Activated CD4-positive, alpha-beta T cell treated with anti-CD3 and anti-CD28 coated beads, Interleukin-2, amount 50 U/mL, for 16 hours (primary cell): ENCODE measurements around the gene APBB1IP.

Experiments
- DNase-seq: peaks from one replicate; pipeline ENCODE4 v3.0.0-alpha.2; 2020

Gene APBB1IP

DNA sequence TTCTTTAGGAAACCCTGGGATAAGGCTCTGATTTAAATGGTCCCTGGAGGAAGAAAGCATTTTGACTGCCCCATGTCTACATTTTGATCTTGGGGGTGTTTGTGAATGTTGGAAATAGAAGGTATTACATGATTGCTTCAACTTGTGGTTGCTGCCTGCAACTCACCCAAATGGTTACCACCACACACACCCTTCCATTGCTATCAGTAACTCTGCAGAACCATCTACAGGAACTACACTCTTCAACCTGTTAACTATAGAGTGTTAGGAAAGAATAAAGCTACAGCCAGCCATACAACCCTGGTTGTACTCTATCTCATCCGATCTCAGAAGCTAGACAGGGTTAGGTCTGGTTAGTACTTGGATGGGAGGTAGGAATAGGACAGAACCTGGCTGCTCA is 71.2 kb downstream of the APBB1IP start:
- no peak for DNase-seq

DNA sequence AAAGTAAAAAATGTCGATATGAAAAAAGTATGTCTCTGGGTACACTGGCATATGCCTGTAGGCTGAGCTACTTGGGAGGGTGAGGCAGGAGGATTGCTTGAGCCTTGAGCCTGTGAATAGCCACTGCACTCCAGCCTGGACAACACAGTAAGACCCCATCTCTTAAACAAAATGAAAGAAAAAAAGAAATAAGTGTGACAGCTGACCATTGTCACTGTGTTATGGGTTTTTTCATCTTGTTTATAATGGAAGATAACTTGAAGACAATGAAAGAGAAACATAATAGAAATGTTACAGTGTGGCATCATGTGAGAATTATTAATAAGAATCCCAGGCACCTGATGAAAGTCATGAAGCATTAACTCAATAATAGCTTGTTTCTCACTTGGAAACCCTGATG is 75.0 kb downstream of the APBB1IP start:
- no peak for DNase-seq

DNA sequence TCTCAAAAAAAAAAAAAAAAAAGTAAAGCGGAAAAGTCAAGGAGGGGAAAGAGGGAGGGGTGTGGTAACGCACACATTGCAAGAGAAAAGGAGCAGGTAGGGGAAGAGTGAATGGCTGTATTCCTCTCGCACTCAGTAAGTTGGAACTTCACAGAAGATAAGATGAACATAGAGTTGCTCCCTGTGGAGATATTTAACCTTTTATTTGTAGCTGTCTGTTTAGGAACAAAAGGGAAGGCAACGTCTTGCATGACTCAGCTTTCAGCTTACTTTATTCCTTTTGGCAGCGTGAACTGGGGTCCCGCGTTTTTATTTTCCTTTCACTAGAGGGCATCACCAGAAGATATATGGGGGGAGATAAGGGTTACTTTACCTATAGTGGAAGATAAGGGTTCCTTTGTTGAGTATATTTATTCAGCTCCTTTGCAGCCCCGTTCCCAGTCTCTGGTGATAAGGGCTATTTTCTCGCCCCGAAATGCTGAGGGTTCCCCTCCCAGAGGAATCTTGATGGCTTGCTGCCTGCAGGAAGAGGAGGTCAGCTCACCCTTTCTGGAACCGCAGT is 78.5 kb downstream of the APBB1IP start:
- no peak for DNase-seq

DNA sequence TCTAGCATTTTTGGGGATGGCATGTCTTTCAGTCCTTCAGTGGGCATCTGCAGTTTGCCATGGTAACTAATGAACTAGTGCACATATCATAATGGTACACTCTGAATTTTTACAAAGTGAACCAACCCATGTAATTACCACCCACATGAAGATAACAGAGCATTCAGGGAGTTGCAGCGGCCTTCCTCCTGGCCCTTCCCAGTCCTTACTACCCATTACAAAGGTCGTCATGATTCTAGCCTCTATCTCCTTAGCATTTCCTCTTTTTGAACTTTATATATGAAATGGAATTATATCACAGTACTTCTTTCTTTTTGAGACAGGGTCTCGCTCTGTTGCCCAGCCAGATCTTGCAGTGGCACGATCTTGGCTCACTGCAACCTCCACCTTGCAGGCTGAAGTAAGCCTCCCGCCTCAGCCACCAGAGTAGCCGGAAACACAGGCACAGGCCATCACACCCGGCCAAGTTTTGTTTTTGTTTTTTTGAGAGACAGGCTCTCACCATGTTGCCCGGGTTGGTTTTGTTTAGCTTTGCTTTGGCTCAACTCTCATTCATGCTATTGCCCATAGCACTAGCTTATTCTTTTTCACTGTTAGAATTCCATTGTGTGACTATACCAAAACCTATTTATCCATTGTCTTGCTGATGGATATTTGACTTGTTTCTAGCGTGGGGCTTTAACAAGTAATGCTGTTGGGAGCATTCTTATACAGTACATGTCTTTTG is 79.2 kb downstream of the APBB1IP start:
- no peak for DNase-seq

DNA sequence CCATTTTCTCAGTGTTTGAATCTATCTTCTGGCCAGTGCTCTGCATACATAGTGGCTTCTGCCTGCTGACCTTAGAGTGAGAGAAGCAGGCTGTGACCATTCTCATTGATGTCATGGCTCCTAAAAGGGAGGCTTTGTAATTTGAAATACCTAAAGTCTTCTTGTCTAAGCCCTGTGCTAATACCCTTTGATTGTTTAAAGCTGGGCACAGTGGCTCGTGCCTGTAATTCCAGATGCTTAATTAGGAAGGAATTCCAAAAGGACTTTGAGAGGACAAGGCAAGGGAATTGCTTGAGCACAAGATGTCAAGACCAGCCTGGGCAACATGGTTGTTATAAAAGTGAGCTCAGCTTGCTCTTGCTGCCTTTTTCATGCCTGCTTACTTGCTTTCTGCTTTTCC is 81.7 kb downstream of the APBB1IP start:
- DNase-seq, result no peak

DNA sequence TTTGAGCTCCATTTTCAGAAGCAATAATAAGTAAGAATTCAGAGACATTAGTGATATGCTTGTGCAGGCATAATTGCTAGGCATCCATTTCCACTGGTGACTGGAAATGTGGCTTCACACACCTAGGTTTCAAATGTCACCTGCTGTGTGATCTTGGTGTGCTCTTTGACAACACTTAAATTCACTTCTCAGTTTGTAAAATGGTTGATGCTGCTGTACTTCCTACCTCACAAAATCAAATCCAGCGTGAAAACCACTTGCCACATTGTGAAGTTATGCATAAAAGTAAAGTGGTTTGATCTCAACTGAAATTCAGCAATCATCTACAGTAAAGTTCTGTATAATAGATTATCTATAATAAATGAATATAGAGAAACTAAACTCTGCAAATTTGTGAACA is 82.4 kb downstream of the APBB1IP start:
- DNase-seq, result no peak

DNA sequence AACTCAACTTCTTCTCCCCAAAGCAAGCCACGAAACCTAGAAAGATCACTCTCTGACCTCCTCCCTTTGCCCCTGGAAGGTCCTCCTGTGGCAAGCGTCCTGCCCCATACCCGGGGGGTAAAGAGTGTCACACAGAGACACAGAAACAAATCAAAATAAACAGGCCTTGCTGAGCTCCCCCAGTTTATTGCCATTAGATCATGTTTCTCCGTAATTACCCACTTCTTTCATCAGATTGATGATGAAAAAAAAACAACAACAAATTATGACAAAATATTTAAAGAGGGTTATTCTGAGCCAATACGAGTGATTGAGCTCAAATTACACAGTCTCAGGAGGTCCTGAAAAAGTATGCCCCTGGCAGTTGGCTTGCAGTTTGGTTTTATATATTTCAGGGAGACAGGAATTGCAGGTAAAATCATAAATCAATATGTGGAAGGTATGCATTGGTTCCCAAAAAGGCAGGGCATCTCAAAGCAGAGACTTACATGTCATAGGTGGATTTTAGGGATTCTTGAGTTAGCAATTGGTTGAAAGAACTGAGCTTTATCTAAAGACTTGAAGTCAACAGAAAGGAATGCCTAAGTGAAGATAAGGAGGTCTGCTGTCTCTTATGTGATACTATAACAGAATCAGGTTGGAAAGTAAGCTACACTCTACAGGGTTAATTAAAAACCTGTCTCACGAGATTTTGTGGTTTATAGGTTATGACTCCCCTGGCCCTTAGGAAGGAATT is 86.2 kb downstream of the APBB1IP start:
- DNase-seq, result no peak

DNA sequence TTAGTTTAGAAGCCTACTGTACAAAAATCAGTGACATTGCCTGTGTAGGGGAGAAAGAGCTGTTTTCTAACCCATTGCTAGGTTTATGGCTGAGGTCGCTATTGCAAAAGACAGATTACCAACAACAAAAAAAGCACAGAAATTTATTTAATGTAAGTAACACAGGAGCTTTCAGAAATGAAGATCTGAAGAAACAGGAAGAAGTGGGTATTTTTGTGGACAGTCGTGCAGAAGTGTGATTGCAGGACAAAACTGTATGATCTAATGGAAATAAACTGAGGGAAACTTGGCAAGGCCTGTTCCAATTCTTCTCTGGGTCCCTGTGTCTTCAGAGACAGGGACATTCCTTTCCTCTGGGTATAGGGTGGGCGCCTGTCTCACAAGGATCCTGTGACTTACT is 87.4 kb downstream of the APBB1IP start:
- no peak for DNase-seq

DNA sequence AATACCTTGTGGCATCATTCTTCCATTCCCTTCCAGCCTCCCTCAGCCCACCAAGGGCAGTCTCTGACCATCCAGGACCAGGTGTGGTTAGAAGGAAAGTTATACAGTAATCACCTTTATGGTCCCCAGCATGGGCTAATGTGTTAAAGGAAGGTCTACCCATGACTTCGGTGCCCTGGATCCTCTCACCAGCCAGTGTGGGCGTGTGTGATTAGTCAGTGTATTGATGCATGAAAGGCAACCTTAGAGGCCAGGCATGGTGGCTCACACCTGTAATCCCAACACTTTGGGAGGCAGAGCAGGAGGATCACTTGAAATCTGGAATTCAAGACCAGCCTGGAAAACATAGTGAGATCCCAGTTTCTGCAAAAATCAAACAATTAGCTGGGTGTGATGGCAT is 88.9 kb downstream of the APBB1IP start:
- no peak for DNase-seq

DNA sequence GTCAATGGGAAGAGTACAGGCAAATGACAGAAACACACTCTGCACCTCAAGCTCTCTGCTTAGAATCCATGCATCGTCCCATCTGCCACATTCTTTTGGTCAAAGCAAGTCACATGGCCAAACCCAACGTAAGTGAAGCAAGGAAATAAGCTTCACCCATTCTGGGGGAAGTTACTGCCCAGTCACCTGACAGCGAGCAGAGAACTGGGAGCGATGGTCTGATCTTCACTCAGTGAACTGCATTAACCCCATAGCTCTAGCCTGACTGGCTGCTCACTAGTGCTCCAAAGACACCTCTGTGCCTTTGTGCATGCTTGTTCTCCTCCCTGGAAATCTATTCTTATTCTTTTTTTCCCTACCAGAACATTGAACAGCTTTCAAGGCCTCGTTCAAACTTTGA is 89.9 kb downstream of the APBB1IP start:
- DNase-seq, result no peak

DNA sequence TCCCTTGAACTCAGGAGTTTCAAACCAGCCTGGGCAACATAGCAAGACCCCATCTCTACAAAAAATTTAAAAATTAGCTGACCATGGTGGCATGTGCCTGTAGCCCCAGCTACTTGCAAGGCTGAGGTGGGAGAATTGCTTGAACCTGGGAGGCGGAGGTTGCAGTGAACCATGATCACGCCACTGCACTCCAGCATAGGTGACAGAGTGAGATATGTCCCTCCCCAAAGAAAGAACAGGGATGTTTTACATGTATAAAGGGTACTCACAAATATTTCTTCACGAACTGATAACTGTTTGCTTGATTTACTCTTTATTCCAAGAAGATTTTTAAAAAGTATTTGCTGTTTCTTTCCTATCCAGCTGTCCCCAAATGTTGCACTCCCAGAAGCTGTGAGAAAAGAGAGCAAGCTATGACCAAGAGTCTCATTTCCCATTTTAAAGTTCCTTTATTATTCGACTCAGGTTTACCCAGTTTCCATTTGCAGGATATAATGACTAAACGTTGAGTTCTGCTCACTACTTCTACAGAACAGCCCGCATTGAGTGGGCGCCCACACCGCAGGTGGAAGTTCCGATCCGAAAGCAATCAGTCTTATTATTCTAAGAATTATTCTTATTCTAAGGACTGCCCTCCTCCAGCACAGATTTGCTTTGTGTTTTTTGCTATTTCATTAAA is 90.7 kb downstream of the APBB1IP start:
- no peak for DNase-seq

DNA sequence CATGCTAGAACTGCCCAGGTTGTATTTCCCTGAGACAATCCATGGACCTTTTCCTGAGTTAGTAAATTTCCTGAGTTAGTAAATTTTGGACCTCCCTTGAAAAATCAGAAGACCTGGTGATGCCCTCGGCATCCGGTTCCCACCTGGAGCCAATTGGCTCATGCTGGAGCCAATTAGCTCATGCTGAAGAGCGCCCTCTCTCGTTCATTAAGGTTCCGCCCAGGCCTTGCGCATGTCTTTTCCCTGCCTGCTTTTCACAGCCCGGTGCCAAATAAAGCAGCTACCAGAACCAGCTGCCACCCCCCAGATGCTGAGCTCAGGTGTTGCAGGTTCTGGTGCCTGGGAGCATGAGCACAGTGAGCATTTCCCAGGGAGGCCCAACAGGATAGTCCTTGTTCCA is 96.2 kb downstream of the APBB1IP start:
- DNase-seq, result no peak

DNA sequence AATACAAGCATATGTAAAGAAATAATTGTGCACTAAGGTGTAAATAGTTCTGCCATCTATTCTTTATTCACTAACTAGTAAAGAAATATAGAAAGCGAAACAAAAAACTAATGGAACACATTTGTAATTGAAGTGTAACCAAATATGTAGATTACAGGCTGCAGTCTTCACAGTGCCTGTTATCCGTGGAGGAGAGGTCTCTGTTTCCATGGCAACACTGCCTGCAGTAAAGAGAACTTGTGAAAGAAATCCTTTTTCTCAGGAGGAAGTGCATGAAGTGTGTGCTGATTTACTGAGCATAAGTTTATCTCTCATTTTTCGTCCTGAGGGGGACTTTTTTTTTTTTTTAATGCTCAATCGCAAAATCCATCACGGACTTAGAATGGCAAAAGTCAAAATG is 102.5 kb downstream of the APBB1IP start:
- peak; percentile 2 for DNase-seq

DNA sequence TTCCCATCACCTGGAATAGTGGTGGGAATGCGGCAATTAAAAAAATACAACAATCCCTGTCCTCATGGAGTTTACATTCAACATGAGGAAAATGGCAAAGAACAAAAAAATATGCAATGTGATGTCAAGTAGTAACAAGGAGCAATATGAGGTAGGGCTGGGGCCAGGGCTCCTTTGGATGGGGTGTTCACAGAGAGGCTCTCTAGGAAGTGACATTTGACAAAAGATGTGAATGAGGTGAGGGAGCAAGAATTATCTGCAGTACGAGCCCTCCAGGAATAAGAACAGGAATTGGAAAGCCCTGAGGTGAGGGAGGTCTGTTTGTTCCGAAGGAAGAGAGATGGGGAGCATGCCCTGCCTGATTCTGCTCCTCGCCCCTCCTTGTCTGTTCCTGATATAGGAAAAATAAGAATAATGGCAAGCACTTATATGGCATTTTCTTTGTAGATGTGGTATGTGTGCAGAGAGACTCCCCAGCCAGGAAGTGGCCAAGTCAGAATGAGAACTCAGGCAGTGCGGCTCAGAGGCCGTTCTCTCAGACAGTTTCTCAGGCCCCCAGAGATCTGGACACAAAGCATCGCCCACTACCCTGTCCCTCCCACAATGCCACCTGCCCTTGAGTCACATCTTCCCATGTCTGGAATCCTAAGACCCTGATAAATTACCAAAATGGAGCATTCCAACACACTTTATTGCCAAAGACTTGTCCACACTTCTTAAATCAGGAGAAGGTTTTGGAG is 105.6 kb downstream of the APBB1IP start:
- peak; percentile 42 for DNase-seq

DNA sequence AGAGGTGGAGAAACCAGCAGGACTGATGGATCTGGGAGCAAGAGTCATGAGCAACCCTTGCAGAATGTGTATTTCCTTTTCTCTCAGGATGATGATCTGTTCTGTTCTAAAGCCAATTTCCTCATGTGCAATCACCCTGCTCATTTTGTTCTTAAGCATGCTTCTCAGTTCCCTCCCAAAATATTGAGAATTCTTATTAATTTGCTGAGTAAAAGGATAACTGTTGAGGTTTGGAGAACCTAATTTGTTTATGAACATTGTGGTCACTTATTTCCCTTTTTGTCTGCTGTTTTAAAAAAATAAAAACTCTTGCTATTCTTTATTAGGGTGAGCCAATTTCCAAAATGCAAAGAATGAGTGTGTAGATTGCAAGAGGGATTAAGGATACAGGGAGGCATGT is 106.8 kb downstream of the APBB1IP start:
- DNase-seq, result no peak

DNA sequence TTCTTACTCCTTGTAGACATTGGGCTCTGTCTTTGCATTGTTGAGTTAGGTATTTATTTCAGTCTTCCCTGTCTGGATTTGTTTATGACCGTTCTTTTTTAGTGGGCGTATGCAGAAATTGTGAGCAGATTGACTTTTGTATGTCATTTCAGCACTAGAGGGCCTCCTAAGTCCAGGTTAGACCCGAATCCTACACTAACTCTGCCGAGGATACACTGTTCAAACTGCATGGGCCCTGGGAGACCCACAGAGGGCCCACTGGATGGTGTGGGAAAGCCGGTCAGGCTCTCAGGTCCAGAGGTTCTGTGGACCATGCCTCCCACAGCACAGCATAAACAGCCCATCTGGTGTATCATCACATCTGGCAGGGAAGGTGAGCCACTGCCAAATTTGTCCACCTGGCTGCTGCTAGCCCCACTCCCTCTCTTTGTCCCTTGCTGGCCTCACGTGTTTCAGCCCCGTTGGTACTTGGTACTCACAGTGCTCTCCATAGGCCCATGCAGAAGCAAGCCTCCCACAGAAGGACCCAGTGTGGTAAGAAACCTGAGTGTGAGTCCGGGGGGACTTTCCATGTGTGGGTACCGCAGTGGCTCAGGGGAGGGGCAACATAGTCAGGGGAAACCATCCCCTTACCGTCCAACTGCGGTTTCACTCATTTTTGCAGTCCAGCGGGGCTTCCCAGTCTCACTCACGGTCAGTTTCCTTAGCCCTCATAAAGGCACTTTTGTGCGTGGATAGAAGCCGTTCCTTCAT is 112.8 kb downstream of the APBB1IP start:
- no peak for DNase-seq

DNA sequence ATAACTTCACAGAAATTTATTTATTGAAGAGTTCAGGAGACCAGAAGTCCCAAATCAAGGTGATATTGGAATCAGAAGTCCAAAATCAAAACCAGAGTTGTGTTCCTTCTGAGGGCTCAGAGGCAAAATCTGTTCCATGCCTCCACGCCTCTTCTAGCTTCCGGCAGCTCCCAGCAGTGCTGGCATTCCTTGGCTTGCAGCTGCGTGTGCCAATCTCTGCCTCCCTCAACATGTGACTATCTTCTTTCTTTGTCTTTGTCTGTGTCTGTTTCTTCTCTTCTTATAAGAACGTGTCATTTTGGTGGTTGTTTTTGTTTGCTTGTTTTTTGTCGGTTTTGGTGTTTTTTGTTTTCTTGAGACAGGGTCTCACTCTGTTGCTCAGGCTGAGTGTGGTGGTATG is 116.1 kb downstream of the APBB1IP start:
- no peak for DNase-seq

DNA sequence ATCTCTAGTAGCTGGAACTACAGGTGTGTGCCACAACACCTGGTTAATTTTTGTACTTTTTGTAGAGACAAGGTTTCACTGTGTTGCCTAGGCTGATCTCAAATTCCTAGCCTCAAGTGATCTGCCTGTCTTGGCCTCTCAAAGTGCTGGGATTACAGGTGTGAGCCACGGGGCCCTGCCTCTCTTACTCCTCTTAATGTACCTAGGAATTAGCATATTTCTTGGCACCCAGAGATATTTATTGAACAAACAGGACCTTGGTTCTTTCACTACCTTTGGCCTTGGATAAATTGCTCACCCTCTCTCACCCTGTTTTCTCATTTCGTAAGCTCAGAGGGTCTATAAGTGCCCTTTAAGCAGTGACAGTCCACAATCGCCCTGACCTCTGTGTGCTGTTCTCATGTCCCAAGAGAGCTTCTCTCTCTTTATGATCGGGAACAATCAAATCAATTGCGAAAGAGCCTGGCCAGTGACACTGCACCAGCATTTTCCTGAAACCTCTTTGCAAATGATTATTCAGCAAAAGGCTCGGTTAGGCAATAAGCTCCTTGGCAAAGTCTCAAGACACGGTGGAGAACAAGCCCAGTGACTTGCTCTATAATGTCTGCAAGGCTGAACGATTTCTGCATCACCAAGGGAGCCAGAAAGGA is 117.7 kb downstream of the APBB1IP start:
- DNase-seq, result no peak

DNA sequence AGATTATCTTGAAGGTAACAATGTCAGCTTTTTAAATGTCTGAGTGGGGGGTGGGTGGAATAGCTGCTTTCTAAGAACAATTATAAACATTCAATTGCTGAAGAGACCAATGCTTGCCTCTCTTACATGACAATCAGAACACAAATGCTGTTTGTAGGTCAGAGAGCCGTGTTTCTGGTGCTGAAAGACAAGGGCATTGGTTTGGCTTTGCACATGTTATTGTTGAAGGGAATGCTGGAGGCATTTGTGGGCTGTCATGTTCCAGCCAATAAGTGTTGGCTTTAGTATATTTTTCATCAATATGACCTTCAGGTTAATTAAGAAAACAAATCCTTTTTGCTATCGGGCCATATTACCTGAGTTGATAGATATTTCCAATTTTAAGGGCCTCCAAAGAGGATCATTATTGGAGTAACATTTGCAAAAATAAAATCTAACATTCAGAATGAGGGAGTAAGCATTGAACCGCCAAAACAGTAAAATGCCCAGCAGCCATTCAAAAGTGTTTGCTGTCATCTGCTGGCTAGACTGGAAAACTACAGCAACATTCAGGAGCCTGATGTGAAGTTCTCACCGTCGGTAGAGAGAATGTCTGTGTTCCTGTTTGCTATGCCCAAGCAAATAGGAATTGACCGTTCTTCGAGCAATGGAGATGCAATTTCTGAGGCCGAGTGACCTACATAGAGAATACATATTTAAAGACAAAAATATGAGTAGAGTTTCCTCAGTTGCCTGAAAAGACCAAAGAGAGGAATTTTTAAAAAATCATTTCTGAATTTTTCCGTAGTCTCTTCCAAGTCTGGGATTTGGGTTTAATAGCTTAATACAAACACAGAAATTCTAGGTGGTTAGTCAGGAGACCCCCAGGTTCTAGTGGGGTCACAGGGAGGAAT is 118.9 kb downstream of the APBB1IP start:
- peak; percentile 49 for DNase-seq

DNA sequence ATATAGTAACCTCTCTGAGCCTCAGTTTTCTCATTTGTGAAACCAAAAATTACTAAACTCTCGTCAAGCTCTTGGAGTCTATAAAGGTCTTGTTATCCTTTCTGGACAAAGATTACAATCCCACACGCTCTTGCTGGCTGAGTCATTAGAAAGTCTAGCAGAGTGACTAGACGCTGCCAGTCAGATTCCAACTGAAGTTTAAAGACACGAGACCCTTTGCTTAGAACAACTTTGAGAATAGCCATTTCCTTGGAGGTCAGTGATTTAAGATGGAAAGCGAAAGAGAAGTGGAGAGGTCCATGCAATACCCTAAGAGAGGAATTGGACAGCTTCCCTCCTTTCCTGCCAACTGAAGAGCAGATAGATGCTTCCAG is 119.5 kb downstream of the APBB1IP start:
- DNase-seq, result no peak
